Neural progenitor cell (in vitro differentiated cells): ENCODE measurements around the gene KRTAP5-9. TPM values are rescaled to one million over a fixed set of nuclear protein-coding genes. Genes with fewer than 3 reads are reported as not detected.

Experiments
- DNase-seq: peaks from one replicate; pipeline ENCODE4 v3.0.0-alpha.2; 2016; ENCODE audit warnings: low spot score
- H2AFZ ChIP-seq: fragments of 200-600 bp; sonication (generic); replicated peaks from 2 replicates; pipeline ENCODE4 v1.6.1; 2016; ENCODE audit warnings: antibody characterized with exemption
- H3F3A ChIP-seq: fragments of 200-600 bp; sonication (generic); 2 replicates; pipeline ENCODE4 v1.6.1; 2016; ENCODE audit warnings: antibody characterized with exemption, low read depth
- H3K27ac ChIP-seq: fragments of 200-600 bp; sonication (generic); 2 replicates; pipeline ENCODE4 v1.5.1; 2016; ENCODE audit warnings: mild to moderate bottlenecking
- H3K27me3 ChIP-seq: fragments of 200-600 bp; sonication (generic); 2 replicates; pipeline ENCODE4 v1.6.1; 2016; ENCODE audit warnings: mild to moderate bottlenecking, moderate library complexity
- H3K36me3 ChIP-seq: fragments of 200-600 bp; sonication (generic); 2 replicates; pipeline ENCODE4 v1.5.1; 2016
- H3K4me1 ChIP-seq: fragments of 200-600 bp; sonication (generic); 2 replicates; pipeline ENCODE4 v1.6.1; 2016; ENCODE audit warnings: mixed run types
- H3K4me2 ChIP-seq: fragments of 200-600 bp; sonication (generic); 2 replicates; pipeline ENCODE4 v1.6.1; 2016
- H3K4me3 ChIP-seq: fragments of 200-600 bp; sonication (generic); 2 replicates; pipeline ENCODE4 v1.5.1; 2016
- H3K79me2 ChIP-seq: fragments of 200-600 bp; sonication (generic); 2 replicates; pipeline ENCODE4 v1.6.1; 2016; ENCODE audit warnings: low read depth
- H3K9ac ChIP-seq: fragments of 200-600 bp; sonication (generic); 2 replicates; pipeline ENCODE4 v1.6.1; 2016
- H3K9me3 ChIP-seq: fragments of 200-600 bp; sonication (generic); 2 replicates; pipeline ENCODE4 v1.5.1; 2016; ENCODE audit warnings: low read depth
- H4K20me1 ChIP-seq: fragments of 200-600 bp; sonication (generic); 2 replicates; pipeline ENCODE4 v1.6.1; 2016; ENCODE audit warnings: low read depth
- H3K27ac Mint-ChIP-seq: 3 replicates; pipeline ENCODE4 v1.8.0; 2021; ENCODE audit warnings: mixed read lengths
- H3K27me3 Mint-ChIP-seq: 2 replicates; pipeline ENCODE4 v1.8.0; 2022; ENCODE audit warnings: low read depth, mild to moderate bottlenecking, inconsistent platforms, moderate library complexity, mixed read lengths; ENCODE audit not compliant: insufficient read depth
- H3K36me3 Mint-ChIP-seq: 3 replicates; pipeline ENCODE4 v1.8.0; 2021; ENCODE audit warnings: mixed read lengths
- H3K4me1 Mint-ChIP-seq: 3 replicates; pipeline ENCODE4 v1.8.0; 2021; ENCODE audit warnings: mixed read lengths
- H3K4me3 Mint-ChIP-seq: 3 replicates; pipeline ENCODE4 v1.8.0; 2021; ENCODE audit warnings: mild to moderate bottlenecking, moderate library complexity, mixed read lengths
- H3K9me3 Mint-ChIP-seq: 3 replicates; pipeline ENCODE4 v1.8.0; 2020; ENCODE audit warnings: mixed read lengths
- EZH2 ChIP-seq: fragments of 200-600 bp; sonication (generic); IDR thresholded peaks from 2 replicates; pipeline ENCODE4 v1.6.1; 2017; ENCODE audit warnings: antibody characterized with exemption, mild to moderate bottlenecking, moderate library complexity
- EZH2phosphoT487 ChIP-seq: fragments of 200-600 bp; sonication (generic); IDR thresholded peaks from 2 replicates; pipeline ENCODE4 v1.6.1; 2017; ENCODE audit warnings: antibody characterized with exemption
- total RNA-seq: library from RNA; depleted of rRNA; stranded (reverse); fragments of >200 nt; gene quantifications from 2 replicates; pipeline ENCODE4 v1.2.3, GENCODE V29; 2015; ENCODE audit warnings: low replicate concordance
- TF ChIP-seq, protein P1 (sequence below): fragments of 200-600 bp; sonication (generic); IDR thresholded peaks from 2 replicates; pipeline ENCODE4 v1.5.1; 2017; ENCODE audit warnings: antibody characterized with exemption, mild to moderate bottlenecking

KRTAP5-9 gene
- total RNA-seq, 1 donor from 2014 or later: not detected

DNA sequence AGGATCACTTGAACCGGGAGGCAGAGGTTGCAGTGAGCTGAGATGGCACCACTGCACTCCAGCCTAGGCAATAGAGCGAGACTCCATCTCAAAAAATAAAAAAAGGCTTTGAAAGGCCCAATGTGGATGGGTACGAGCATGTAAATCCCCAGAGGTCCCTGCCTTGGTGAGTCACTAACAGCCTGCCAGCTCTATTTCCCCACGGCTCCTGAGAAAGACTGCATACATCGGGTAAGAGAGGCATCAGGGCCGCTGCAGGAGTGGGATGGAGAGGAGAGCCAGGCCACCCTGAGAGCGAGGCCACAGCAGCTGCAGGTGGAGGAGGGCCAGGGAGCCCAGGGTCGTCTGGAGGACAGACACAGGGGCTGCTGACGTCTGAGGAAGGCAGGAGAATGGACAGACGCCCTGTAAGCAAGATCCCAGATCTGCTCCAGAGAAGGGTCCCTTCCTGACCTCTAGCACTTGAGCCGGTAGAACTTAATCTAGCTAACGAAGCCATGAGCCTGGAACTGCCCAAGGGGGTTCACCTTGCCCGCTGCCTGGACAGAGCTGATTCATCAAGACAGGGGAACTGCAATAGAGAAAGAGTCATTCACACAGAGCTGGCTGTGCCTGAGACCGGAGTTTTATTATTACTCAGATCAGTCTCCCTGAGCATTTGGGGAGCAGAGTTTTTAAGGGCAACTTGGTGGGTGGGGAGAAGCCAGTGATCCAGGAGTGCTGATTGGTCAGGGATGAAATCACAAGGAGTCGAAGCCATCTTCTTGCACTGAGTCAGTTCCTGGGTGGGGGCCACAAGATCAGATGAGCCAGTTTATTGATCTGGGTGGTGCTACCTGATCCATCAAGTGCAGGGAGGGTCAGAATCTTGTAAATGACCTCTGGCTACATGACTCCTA, 5.1 kb upstream of the KRTAP5-9 start:
- no peaks in the 10 kb centered on the region for H4K20me1 ChIP-seq
- H3K4me1 Mint-ChIP-seq: peaks cover 31% of the 10 kb centered on the region
- H3F3A ChIP-seq: no peaks in the 10 kb centered on the region
- peaks cover 4% of the 10 kb centered on the region for H3K36me3 Mint-ChIP-seq
- H3K4me3 ChIP-seq: no peak overlapping the region
- no peak overlapping the region for H3K9ac ChIP-seq
- no peak overlapping the region for H3K4me2 ChIP-seq
- no peak overlapping the region for H2AFZ ChIP-seq
- H3K4me1 ChIP-seq: no peaks in the 10 kb centered on the region
- H3K27me3 Mint-ChIP-seq: peaks cover 11% of the 10 kb centered on the region
- H3K4me3 Mint-ChIP-seq: no peak overlapping the region
- no peak overlapping the region for H3K27ac Mint-ChIP-seq
- H3K27me3 ChIP-seq: no peaks in the 10 kb centered on the region
- H3K27ac ChIP-seq: no peak overlapping the region
- H3K36me3 ChIP-seq: no peaks in the 10 kb centered on the region
- H3K79me2 ChIP-seq: no peaks in the 10 kb centered on the region
- no peak for DNase-seq
- no peaks in the 10 kb centered on the region for H3K9me3 ChIP-seq
- no peak for TF ChIP-seq EZH2phosphoT487
- TF ChIP-seq, protein P1, sequence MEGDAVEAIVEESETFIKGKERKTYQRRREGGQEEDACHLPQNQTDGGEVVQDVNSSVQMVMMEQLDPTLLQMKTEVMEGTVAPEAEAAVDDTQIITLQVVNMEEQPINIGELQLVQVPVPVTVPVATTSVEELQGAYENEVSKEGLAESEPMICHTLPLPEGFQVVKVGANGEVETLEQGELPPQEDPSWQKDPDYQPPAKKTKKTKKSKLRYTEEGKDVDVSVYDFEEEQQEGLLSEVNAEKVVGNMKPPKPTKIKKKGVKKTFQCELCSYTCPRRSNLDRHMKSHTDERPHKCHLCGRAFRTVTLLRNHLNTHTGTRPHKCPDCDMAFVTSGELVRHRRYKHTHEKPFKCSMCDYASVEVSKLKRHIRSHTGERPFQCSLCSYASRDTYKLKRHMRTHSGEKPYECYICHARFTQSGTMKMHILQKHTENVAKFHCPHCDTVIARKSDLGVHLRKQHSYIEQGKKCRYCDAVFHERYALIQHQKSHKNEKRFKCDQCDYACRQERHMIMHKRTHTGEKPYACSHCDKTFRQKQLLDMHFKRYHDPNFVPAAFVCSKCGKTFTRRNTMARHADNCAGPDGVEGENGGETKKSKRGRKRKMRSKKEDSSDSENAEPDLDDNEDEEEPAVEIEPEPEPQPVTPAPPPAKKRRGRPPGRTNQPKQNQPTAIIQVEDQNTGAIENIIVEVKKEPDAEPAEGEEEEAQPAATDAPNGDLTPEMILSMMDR: no peak
- no peak for TF ChIP-seq EZH2
- peaks cover 14% of the 10 kb centered on the region for H3K9me3 Mint-ChIP-seq

DNA sequence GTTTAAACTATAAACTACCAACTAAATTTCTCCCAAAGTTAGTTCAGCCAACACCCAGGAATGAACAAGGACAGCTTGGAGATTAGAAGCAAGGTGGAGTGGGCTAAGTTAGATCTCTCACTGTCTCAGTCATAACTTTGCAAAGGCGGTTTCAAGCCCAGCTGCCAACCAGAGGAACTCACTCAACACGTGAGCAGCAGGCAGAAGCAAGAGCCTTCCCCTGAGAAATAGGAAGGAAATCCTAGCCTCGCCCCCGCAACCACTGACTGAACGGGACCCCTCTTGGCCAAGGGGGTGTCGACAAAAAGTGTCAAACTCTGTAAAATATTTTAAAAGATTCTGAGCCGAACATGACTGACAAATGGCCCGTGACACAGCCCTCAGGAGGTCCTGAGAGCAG, 4.4 kb upstream of the KRTAP5-9 start:
- no peaks in the 10 kb centered on the region for H3K4me1 ChIP-seq
- DNase-seq: no peak
- H3K27ac ChIP-seq: no peak overlapping the region
- H4K20me1 ChIP-seq: no peaks in the 10 kb centered on the region
- no peak overlapping the region for H3K4me2 ChIP-seq
- H3K4me3 ChIP-seq: no peak overlapping the region
- no peaks in the 10 kb centered on the region for H3K36me3 ChIP-seq
- H3F3A ChIP-seq: no peaks in the 10 kb centered on the region
- Mint-ChIP-seq H3K9me3 (peaks cover 14% of the 10 kb centered on the region), H3K4me1 (peaks cover 27% of the 10 kb centered on the region), H3K36me3 (peaks cover 4% of the 10 kb centered on the region), H3K27ac (no peak overlapping the region), H3K4me3 (no peak overlapping the region), H3K27me3 (peaks cover 11% of the 10 kb centered on the region)
- H3K27me3 ChIP-seq: no peaks in the 10 kb centered on the region
- no peak overlapping the region for H2AFZ ChIP-seq
- no peak overlapping the region for H3K9ac ChIP-seq
- no peaks in the 10 kb centered on the region for H3K79me2 ChIP-seq
- H3K9me3 ChIP-seq: no peaks in the 10 kb centered on the region
- no peak for TF ChIP-seq EZH2phosphoT487
- no peak for TF ChIP-seq EZH2
- TF ChIP-seq, protein P1: no peak

- H2AFZ ChIP-seq: no peak overlapping the region
- Mint-ChIP-seq H3K4me1 (peaks cover 24% of the 10 kb centered on the region), H3K9me3 (peaks cover 14% of the 10 kb centered on the region), H3K36me3 (peaks cover 4% of the 10 kb centered on the region), H3K27ac (no peak overlapping the region), H3K27me3 (peaks cover 8% of the 10 kb centered on the region), H3K4me3 (no peak overlapping the region)
- no peaks in the 10 kb centered on the region for H3K79me2 ChIP-seq
- H3K4me2 ChIP-seq: no peak overlapping the region
- no peaks in the 10 kb centered on the region for H3K27me3 ChIP-seq
- H3K27ac ChIP-seq: no peak overlapping the region
- no peak overlapping the region for H3K4me3 ChIP-seq
- H3K9me3 ChIP-seq: no peaks in the 10 kb centered on the region
- no peaks in the 10 kb centered on the region for H4K20me1 ChIP-seq
- DNase-seq: no peak
- H3K36me3 ChIP-seq: no peaks in the 10 kb centered on the region
- TF ChIP-seq EZH2 (no peak), EZH2phosphoT487 (no peak)
- TF ChIP-seq, protein P1: no peak
- no peak overlapping the region for H3K9ac ChIP-seq
- H3K4me1 ChIP-seq: no peaks in the 10 kb centered on the region
- no peaks in the 10 kb centered on the region for H3F3A ChIP-seq
Measured at GRCh38 chr11:71544525-71545214, 3.5 kb upstream of the KRTAP5-9 start.
